ENCODE measurements around the gene COG7.
"Not testable (repeated sequence)": the region's sequence is repeated elsewhere in the genome, so short reads cannot be mapped to it uniquely, and the experiment has no call there.

The COG7 gene

GRCh38 chr16:23476289-23476688 lies 23.3 kb upstream of the COG7 start:
- no peak for FAIRE-seq
- DNase-seq (ENCODE audit: low spot score), result no peak

GRCh38 chr16:23469814-23470213 lies 16.8 kb upstream of the COG7 start:
- no peak for DNase-seq (ENCODE audit: low spot score)
- no peak for FAIRE-seq

- FAIRE-seq, result peak; percentile 65
- DNase-seq (ENCODE audit: low spot score), result peak; percentile 90
Observed at GRCh38 chr16:23466162-23466885, 13.3 kb upstream of the COG7 start.

- DNase-seq (ENCODE audit: low spot score) (no peak), FAIRE-seq (no peak)
Observed at GRCh38 chr16:23465179-23465578, 12.2 kb upstream of the COG7 start.

GRCh38 chr16:23464196-23464595 lies 11.2 kb upstream of the COG7 start:
- FAIRE-seq (no peak), DNase-seq (ENCODE audit: low spot score) (no peak)

GRCh38 chr16:23462994-23463393 lies 10.0 kb upstream of the COG7 start:
- not testable (repeated sequence) for DNase-seq (ENCODE audit: low spot score); FAIRE-seq

GRCh38 chr16:23453338-23454052 lies 506 bp upstream of the COG7 start:
- no peak for DNase-seq (ENCODE audit: low spot score)
- no peak for FAIRE-seq

GRCh38 chr16:23452221-23452571 lies 793 bp downstream of the COG7 start:
- DNase-seq (ENCODE audit: low spot score) (no peak), FAIRE-seq (no peak)

GRCh38 chr16:23448392-23448791 lies 4.6 kb downstream of the COG7 start:
- DNase-seq (ENCODE audit: low spot score) (peak; percentile 7), FAIRE-seq (no peak)

- not testable (repeated sequence) for FAIRE-seq
Observed at GRCh38 chr16:23437542-23437941, 15.4 kb downstream of the COG7 start.

GRCh38 chr16:23436951-23437350 lies 16.0 kb downstream of the COG7 start:
- DNase-seq (ENCODE audit: low spot score), result no peak
- FAIRE-seq, result no peak

More at GRCh38 chr16:23437542-23437941, 15.4 kb downstream of the COG7 start:
- not testable (repeated sequence) for DNase-seq (ENCODE audit: low spot score)

- peak; percentile 57 for DNase-seq (ENCODE audit: low spot score)
- no peak for FAIRE-seq
Observed at GRCh38 chr16:23435500-23435899, 17.5 kb downstream of the COG7 start.

GRCh38 chr16:23434380-23434779 lies 18.6 kb downstream of the COG7 start:
- DNase-seq (ENCODE audit: low spot score) (peak; percentile 65), FAIRE-seq (peak; percentile 46)

GRCh38 chr16:23433261-23433920 lies 19.6 kb downstream of the COG7 start:
- no peak for FAIRE-seq
- no peak for DNase-seq (ENCODE audit: low spot score)

GRCh38 chr16:23432176-23433128 lies 20.5 kb downstream of the COG7 start:
- FAIRE-seq (no peak), DNase-seq (ENCODE audit: low spot score) (no peak)

- DNase-seq (ENCODE audit: low spot score) (no peak), FAIRE-seq (no peak)
Observed at GRCh38 chr16:23428351-23428750, 24.6 kb downstream of the COG7 start.

- DNase-seq (ENCODE audit: low spot score) (no peak), FAIRE-seq (no peak)
Observed at GRCh38 chr16:23424292-23424958, 28.6 kb downstream of the COG7 start.

GRCh38 chr16:23423496-23424049 lies 29.4 kb downstream of the COG7 start:
- DNase-seq (ENCODE audit: low spot score) (peak; percentile 23), FAIRE-seq (no peak)

GRCh38 chr16:23420011-23420410 lies 33.0 kb downstream of the COG7 start:
- DNase-seq (ENCODE audit: low spot score) (no peak), FAIRE-seq (no peak)

- DNase-seq (ENCODE audit: low spot score), result no peak
- FAIRE-seq, result no peak
Observed at GRCh38 chr16:23416816-23417215, 36.2 kb downstream of the COG7 start.

Measured in RCC 7860 (cell line).